ENCODE measurements around the gene FHOD1.

The FHOD1 gene

DNA sequence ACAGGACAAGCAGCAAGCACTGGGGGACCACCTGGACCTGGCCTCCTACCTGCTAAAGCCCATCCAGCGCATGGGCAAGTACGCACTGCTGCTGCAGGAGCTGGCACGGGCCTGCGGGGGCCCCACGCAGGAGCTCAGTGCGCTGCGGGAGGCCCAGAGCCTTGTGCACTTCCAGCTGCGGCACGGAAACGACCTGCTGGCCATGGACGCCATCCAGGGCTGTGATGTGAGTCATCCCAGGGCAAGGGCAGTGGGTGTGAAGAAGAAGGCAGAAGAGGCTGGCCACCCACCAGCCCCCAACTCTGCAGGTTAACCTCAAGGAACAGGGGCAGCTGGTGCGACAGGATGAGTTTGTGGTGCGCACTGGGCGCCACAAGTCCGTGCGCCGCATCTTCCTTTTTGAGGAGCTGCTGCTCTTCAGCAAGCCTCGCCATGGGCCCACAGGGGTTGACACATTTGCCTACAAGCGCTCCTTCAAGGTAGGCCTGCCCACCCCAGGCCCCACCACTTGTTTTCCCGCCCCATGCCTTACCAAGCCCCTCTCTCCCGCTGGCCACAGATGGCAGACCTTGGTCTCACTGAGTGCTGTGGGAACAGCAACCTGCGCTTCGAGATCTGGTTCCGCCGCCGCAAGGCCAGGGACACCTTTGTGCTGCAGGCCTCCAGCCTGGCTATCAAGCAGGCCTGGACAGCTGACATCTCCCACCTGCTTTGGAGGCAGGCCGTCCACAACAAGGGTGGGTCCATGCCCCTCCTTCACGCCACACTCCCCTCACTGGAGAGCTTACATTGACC is 39.4 kb upstream of the FHOD1 start:
- FAIRE-seq, result no peak

GRCh38 chr16:67284699-67285646 is 37.7 kb upstream of the FHOD1 start:
- DNase-seq (ENCODE audit: insufficient read length, low spot score), result no peak
- TF ChIP-seq, protein P1, sequence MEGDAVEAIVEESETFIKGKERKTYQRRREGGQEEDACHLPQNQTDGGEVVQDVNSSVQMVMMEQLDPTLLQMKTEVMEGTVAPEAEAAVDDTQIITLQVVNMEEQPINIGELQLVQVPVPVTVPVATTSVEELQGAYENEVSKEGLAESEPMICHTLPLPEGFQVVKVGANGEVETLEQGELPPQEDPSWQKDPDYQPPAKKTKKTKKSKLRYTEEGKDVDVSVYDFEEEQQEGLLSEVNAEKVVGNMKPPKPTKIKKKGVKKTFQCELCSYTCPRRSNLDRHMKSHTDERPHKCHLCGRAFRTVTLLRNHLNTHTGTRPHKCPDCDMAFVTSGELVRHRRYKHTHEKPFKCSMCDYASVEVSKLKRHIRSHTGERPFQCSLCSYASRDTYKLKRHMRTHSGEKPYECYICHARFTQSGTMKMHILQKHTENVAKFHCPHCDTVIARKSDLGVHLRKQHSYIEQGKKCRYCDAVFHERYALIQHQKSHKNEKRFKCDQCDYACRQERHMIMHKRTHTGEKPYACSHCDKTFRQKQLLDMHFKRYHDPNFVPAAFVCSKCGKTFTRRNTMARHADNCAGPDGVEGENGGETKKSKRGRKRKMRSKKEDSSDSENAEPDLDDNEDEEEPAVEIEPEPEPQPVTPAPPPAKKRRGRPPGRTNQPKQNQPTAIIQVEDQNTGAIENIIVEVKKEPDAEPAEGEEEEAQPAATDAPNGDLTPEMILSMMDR (IDR thresholded peaks at IDR 0.05; ENCODE audit: insufficient read depth, missing control alignments), result no peak

More for the DNA sequence above, 39.4 kb upstream of the FHOD1 start:
- TF ChIP-seq, protein P1 (IDR thresholded peaks at IDR 0.05; ENCODE audit: insufficient read depth, missing control alignments), result no peak
- no peak for DNase-seq (ENCODE audit: insufficient read length, low spot score)

GRCh38 chr16:67283826-67284555 is 36.7 kb upstream of the FHOD1 start:
- TF ChIP-seq, protein P1 (IDR thresholded peaks at IDR 0.05; ENCODE audit: insufficient read depth, missing control alignments), result no peak
- DNase-seq (ENCODE audit: insufficient read length, low spot score), result no peak
- FAIRE-seq, result no peak

More at GRCh38 chr16:67284699-67285646, 37.7 kb upstream of the FHOD1 start:
- FAIRE-seq, result no peak

GRCh38 chr16:67283039-67283825 is 36.0 kb upstream of the FHOD1 start:
- DNase-seq (ENCODE audit: insufficient read length, low spot score) (no peak), FAIRE-seq (no peak)
- TF ChIP-seq, protein P1 (IDR thresholded peaks at IDR 0.05; ENCODE audit: insufficient read depth, missing control alignments), result no peak

DNA sequence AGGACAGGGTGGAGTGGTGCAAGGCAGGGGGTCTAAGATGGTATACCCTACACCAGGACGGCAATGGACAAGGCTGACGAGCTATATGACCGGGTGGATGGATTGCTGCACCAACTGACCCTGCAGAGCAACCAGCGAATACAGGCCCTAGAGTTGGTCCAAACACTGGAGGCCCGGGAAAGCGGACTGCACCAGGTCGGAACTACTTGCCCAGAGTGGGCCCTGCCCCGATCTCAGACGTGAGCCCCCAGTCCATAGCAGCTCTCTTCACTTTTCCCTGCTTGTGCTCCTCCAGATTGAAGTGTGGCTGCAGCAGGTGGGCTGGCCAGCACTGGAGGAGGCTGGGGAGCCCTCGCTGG is 35.1 kb upstream of the FHOD1 start:
- TF ChIP-seq, protein P1 (IDR thresholded peaks at IDR 0.05; ENCODE audit: insufficient read depth, missing control alignments), result no peak
- DNase-seq (ENCODE audit: insufficient read length, low spot score) (no peak), FAIRE-seq (no peak)

All from D721Med (cell line).